Calu3 (cell line): ENCODE measurements around the gene ZSCAN31. TPM values are rescaled to one million over a fixed set of nuclear protein-coding genes. Genes with fewer than 3 reads are reported as not detected.

Experiments
- Bru-seq: library from RNA; stranded (reverse); fragments of 400-500 nt; gene quantifications from one replicate; lab custom pipeline; 2021; lab: Mats Ljungman, UMichigan
- BruChase-seq, 2 experiments: library from RNA; stranded (reverse); fragments of 400-500 nt; gene quantifications; one replicate each; lab custom pipeline; 2021; lab: Mats Ljungman, UMichigan
- BruUV-seq: library from RNA; stranded (reverse); fragments of 400-500 nt; replicated peaks from 2 replicates; lab custom pipeline; 2021; lab: Mats Ljungman, UMichigan
- CTCF ChIA-PET: fragments of 300-600 bp; sonication (Branson Sonifier 250); formaldehyde crosslinking; loops from one replicate; lab custom pipeline; 2022; ENCODE audit warnings: antibody characterized with exemption; lab: Charles Lee
- DNase-seq: peaks from one replicate; pipeline ENCODE4 v3.0.0; 2022
- H3K27ac Mint-ChIP-seq: one replicate; pipeline ENCODE4 v1.8.0; 2022; ENCODE audit warnings: mixed read lengths; ENCODE audit not compliant: unreplicated experiment
- H3K27me3 Mint-ChIP-seq: one replicate; pipeline ENCODE4 v1.8.0; 2022; ENCODE audit warnings: mixed read lengths; ENCODE audit not compliant: unreplicated experiment
- H3K36me3 Mint-ChIP-seq: one replicate; pipeline ENCODE4 v1.8.0; 2022; ENCODE audit warnings: mild to moderate bottlenecking, moderate library complexity, mixed read lengths; ENCODE audit not compliant: insufficient read depth, unreplicated experiment
- H3K4me1 Mint-ChIP-seq: one replicate; pipeline ENCODE4 v1.8.0; 2022; ENCODE audit warnings: mild to moderate bottlenecking, low read depth, mixed read lengths; ENCODE audit not compliant: unreplicated experiment
- H3K4me3 Mint-ChIP-seq: one replicate; pipeline ENCODE4 v1.8.0; 2022; ENCODE audit warnings: mild to moderate bottlenecking, low read depth, moderate library complexity, mixed read lengths; ENCODE audit not compliant: unreplicated experiment
- H3K9me3 Mint-ChIP-seq: one replicate; pipeline ENCODE4 v1.8.0; 2022; ENCODE audit warnings: low read depth, mixed read lengths; ENCODE audit not compliant: unreplicated experiment
- CTCF ChIP-seq: fragments of 200-600 bp; IDR thresholded peaks from one replicate; pipeline ENCODE4 v1.8.0; 2022; ENCODE audit warnings: antibody characterized with exemption; ENCODE audit not compliant: unreplicated experiment
- intact Hi-C: fragments of 100-400 bp; cut with micrococcal nuclease; formaldehyde crosslinking; loops from one replicate; pipeline ENCODE4 v1.10.0; 2022; ENCODE audit not compliant: unreplicated experiment
- long read RNA-seq: library from polyadenylated mRNA; stranded (forward); transcript quantifications from one replicate; pipeline ENCODE4 v2.0.0, GENCODE V29; 2022
- total RNA-seq: library from RNA; stranded (reverse); gene quantifications from 2 replicates; pipeline ENCODE4 v1.2.3, GENCODE V29; 2022

Gene ZSCAN31
- total RNA-seq (4.9 and 5.8 TPM in 2 replicates), Bru-seq, nascent RNA (percentile 49 among the genes with signal in this experiment), BruChase-seq, experiment 1, labeled RNA remaining after a 6-hour chase (percentile 33 among the genes with signal in this experiment), BruChase-seq, experiment 2, labeled RNA remaining after a 2-hour chase (percentile 43 among the genes with signal in this experiment)
- long read RNA-seq, partial matches to known transcripts, result 0 of 7 reads
- long read RNA-seq, other reads (novel, unspliced or antisense), result 1 of 7 reads

GRCh38 chr6:28335564-28336283 is at the start of gene ZSCAN31:
Gene ZSCAN31 (minus strand): TSS chr6:28336148. CDS start chr6:28329683, 6,465 bp downstream.
- BruUV-seq, result TSS peak; percentile 68
- H3K36me3 Mint-ChIP-seq, result no peaks in the 10 kb centered on the region
- H3K4me1 Mint-ChIP-seq, result peaks cover 9% of the 10 kb centered on the region
- CTCF ChIA-PET, result interaction anchor here (0.7 to 2.3 kb wide), 2 partner anchors 20 to 69 kb away, joined by 4 to 11 read pairs; partner anchors contain the start of gene ZSCAN26
- TF ChIP-seq CTCF, result no peak
- H3K27me3 Mint-ChIP-seq, result no peaks in the 10 kb centered on the region
- H3K9me3 Mint-ChIP-seq, result peaks cover 5% of the 10 kb centered on the region
- DNase-seq, result peak; percentile 91
- H3K27ac Mint-ChIP-seq, result no peak within 1 kb of the TSS
- intact Hi-C loops, result no loop called here
- no peak within 1 kb of the TSS for H3K4me3 Mint-ChIP-seq

GRCh38 chr6:28384143-28384533 is 48.2 kb upstream of the ZSCAN31 start:
- peak overlapping the region; percentile 85 for H3K4me3 Mint-ChIP-seq
- H3K27me3 Mint-ChIP-seq, result no peaks in the 10 kb centered on the region
- H3K27ac Mint-ChIP-seq, result no peak overlapping the region
- no TSS peak for BruUV-seq
- H3K36me3 Mint-ChIP-seq, result peaks cover 26% of the 10 kb centered on the region
- H3K9me3 Mint-ChIP-seq, result peaks cover 8% of the 10 kb centered on the region
- CTCF ChIA-PET, result interaction anchor here (0.7 to 1.8 kb wide), 5 partner anchors 12 to 158 kb away, joined by 4 to 14 read pairs (median 7); partner anchors contain the start of genes ZKSCAN4 and ZSCAN12
- intact Hi-C loops, result loop anchor here (5.0 kb wide), 1 partner anchor 203 kb away; a partner anchor contains a TSS
- DNase-seq, result no peak
- H3K4me1 Mint-ChIP-seq, result peaks cover 13% of the 10 kb centered on the region
- TF ChIP-seq CTCF, result no peak

- DNase-seq, result peak; percentile 90
- no TSS peak for BruUV-seq
- H3K36me3 Mint-ChIP-seq, result peaks cover 26% of the 10 kb centered on the region
- CTCF ChIA-PET, result interaction anchor here (0.5 to 1.8 kb wide), 9 partner anchors 10 to 165 kb away, joined by 3 to 14 read pairs (median 4); partner anchors contain the start of genes ZKSCAN4 and ZSCAN12
- intact Hi-C loops, result loop anchor here (1.0 to 5.0 kb wide), 3 partner anchors 27 to 259 kb away; partner anchors contain the start of gene ZSCAN16
- TF ChIP-seq CTCF, result peak; percentile 77
- peaks cover 13% of the 10 kb centered on the region for H3K4me1 Mint-ChIP-seq
- no peaks in the 10 kb centered on the region for H3K27me3 Mint-ChIP-seq
- peaks cover 8% of the 10 kb centered on the region for H3K9me3 Mint-ChIP-seq
- peak overlapping the region; percentile 88 for H3K27ac Mint-ChIP-seq
- H3K4me3 Mint-ChIP-seq, result peak overlapping the region; percentile 85
Measured at GRCh38 chr6:28383235-28384142, 47.5 kb upstream of the ZSCAN31 start.

GRCh38 chr6:28380381-28380780 is 44.4 kb upstream of the ZSCAN31 start:
- Mint-ChIP-seq H3K27ac (no peak overlapping the region), H3K27me3 (no peaks in the 10 kb centered on the region), H3K4me3 (no peak overlapping the region), H3K9me3 (peaks cover 8% of the 10 kb centered on the region), H3K4me1 (peaks cover 13% of the 10 kb centered on the region), H3K36me3 (peaks cover 26% of the 10 kb centered on the region)
- no peak for DNase-seq
- CTCF ChIA-PET, result no interaction called here
- intact Hi-C loops, result loop anchor here (5.0 kb wide), 1 partner anchor 207 kb away; a partner anchor contains a TSS
- no peak for TF ChIP-seq CTCF
- BruUV-seq, result no TSS peak
